Natural killer cell (primary cell): ENCODE data around the gene RNASE12. TPM values are rescaled to one million over a fixed set of nuclear protein-coding genes. Genes with fewer than 3 reads are reported as not detected.

ENCODE experiments used
- ATAC-seq, 3 donors: fragments of 150-1000 bp in 2 of 3; fragments of 200-7000 bp in 1 of 3; cut with Tn5 transposase; 1 replicate in 1 of 3; 2 replicates in 2 of 3; pipeline ENCODE4 v1.10.0; 2021; ENCODE audit warnings: mild to moderate bottlenecking in 2 of 3, moderate library complexity in 2 of 3
- DNase-seq, 2 donors: peaks; one replicate each; pipeline versions ENCODE4 v3.0.0 to v3.0.0-alpha.2; 2013 to 2021; ENCODE audit warnings: mixed read lengths in 1 of 2
- H3K27ac ChIP-seq: one replicate; pipeline ENCODE4 v1.5.1; 2013; ENCODE audit warnings: mild to moderate bottlenecking, low read length
- H3K27me3 ChIP-seq: one replicate; pipeline ENCODE4 v1.6.1; 2013; ENCODE audit warnings: low read length; ENCODE audit not compliant: control insufficient read depth, insufficient read depth
- H3K36me3 ChIP-seq: one replicate; pipeline ENCODE4 v1.6.1; 2013; ENCODE audit warnings: low read length; ENCODE audit not compliant: control insufficient read depth, insufficient read depth
- H3K4me1 ChIP-seq: one replicate; pipeline ENCODE4 v1.6.1; 2013; ENCODE audit warnings: low read length; ENCODE audit not compliant: control insufficient read depth, insufficient read depth
- H3K4me3 ChIP-seq: one replicate; pipeline ENCODE4 v1.5.1; 2013; ENCODE audit warnings: low read length
- H3K9me3 ChIP-seq: one replicate; pipeline ENCODE4 v1.6.1; 2013; ENCODE audit warnings: low read length; ENCODE audit not compliant: control insufficient read depth, insufficient read depth
- H3K27ac Mint-ChIP-seq, 2 donors: one replicate each; pipeline ENCODE4 v1.8.0; 2022; ENCODE audit warnings: mild to moderate bottlenecking in 2 of 2, mixed read lengths in 2 of 2, moderate library complexity in 1 of 2
- H3K27me3 Mint-ChIP-seq, 2 donors: one replicate each; pipeline ENCODE4 v1.8.0; 2022; ENCODE audit warnings: low read depth in 2 of 2, mixed read lengths in 2 of 2
- H3K36me3 Mint-ChIP-seq: one replicate; pipeline ENCODE4 v1.8.0; 2022; ENCODE audit warnings: mixed read lengths
- H3K4me1 Mint-ChIP-seq, 2 donors: one replicate each; pipeline ENCODE4 v1.8.0; 2022; ENCODE audit warnings: mixed read lengths in 2 of 2
- H3K4me3 Mint-ChIP-seq: one replicate; pipeline ENCODE4 v1.8.0; 2022; ENCODE audit warnings: mild to moderate bottlenecking, moderate library complexity, mixed read lengths
- H3K9me3 Mint-ChIP-seq, 2 donors: one replicate each; pipeline ENCODE4 v1.8.0; 2022; ENCODE audit warnings: mixed read lengths in 2 of 2
- CTCF ChIP-seq: fragments of 200-600 bp; IDR thresholded peaks from one replicate; pipeline ENCODE4 v1.8.0; 2022; ENCODE audit warnings: antibody characterized with exemption
- WGBS: methylation state at CpG from one replicate; pipeline ENCODE4 v1.1.7; 2013; ENCODE audit warnings: missing lambda C conversion rate; ENCODE audit not compliant: insufficient coverage; 5-methylcytosine and 5-hydroxymethylcytosine counted together
- intact Hi-C: fragments of 100-400 bp; cut with micrococcal nuclease; formaldehyde crosslinking; loops from one replicate; pipeline ENCODE4 v1.14.2; 2022
- total RNA-seq, 4 donors: library from RNA; stranded (reverse); fragments of 120-200 nt in 1 of 4; gene quantifications; one replicate each; pipeline versions ENCODE4 v1.2.3 to v1.2.4, GENCODE V29; 2013 to 2022

RNASE12 gene
- total RNA-seq, 3 donors from 2014 or later (not counting 1 experiment from before 2014, with no cell fraction given), result not detected

- no peaks in the 10 kb centered on the region for H3K36me3 Mint-ChIP-seq
These were observed 1.4 kb upstream of the RNASE12 start for GRCh38 chr14:20592574-20592973.

DNA sequence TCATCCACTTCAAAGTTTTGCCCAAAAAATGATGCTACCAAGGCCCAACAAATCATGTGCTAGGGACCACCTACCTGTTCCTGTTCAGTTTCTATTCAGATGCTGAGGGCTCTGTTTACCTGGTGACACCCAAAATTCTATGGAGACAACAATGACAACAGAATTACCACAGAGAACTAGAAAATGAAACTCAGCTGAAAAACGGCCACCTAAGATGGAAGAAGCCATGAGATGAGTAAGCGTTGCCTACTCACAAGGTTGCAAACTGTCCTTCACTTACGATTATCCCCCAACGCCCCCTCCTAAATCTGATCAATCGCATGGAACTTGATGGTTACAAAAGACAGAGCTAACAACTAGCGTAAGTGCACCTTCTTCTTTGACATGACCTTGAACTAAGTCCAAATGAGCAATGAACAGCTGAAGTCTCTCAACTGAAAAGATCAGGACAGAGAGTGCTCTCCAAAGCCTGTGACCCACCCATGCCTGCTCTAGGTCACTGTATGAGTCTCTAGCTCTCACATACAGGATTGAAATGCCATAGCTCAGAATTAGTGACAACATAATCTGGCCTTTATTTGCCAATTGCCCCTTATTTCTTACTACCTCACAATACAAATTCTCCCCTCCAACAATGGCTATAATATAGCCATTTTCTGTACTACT, 3.6 kb downstream of the RNASE12 start, which contains the start of gene RNASE11:
Gene RNASE11 (minus strand): TSS at position 513 of the 666 bp plus-strand sequence.
- Histone ChIP-seq H3K4me1 (no peaks in the 10 kb centered on the region), H3K9me3 (no peaks in the 10 kb centered on the region), H3K27me3 (no peaks in the 10 kb centered on the region), H3K27ac (no peak within 1 kb of the TSS), H3K4me3 (no peak within 1 kb of the TSS), H3K36me3 (no peaks in the 10 kb centered on the region)
- H3K4me3 Mint-ChIP-seq, result no peak within 1 kb of the TSS
- intact Hi-C loops, result no loop called here
- no peaks in the 10 kb centered on the region for H3K9me3 Mint-ChIP-seq
- TF ChIP-seq CTCF, result no peak
- ATAC-seq (no peak), DNase-seq (no peak)
- WGBS, result 83% methylated on average over 6 of the region's 6 CpGs
- H3K36me3 Mint-ChIP-seq, result no peaks in the 10 kb centered on the region
- H3K27me3 Mint-ChIP-seq, result peaks cover 21 to 52% of the 10 kb centered on the region in 2 donors
- H3K27ac Mint-ChIP-seq, result no peak within 1 kb of the TSS
- no peaks in the 10 kb centered on the region for H3K4me1 Mint-ChIP-seq

More at GRCh38 chr14:20592574-20592973, 1.4 kb upstream of the RNASE12 start:
- no peak overlapping the region for H3K4me3 ChIP-seq
- peaks cover 12 to 28% of the 10 kb centered on the region in 2 donors for H3K27me3 Mint-ChIP-seq
- H3K4me1 Mint-ChIP-seq, result no peaks in the 10 kb centered on the region
- no peak overlapping the region for H3K27ac ChIP-seq
- no peak overlapping the region for H3K4me3 Mint-ChIP-seq
- no peaks in the 10 kb centered on the region for H3K27me3 ChIP-seq
- DNase-seq, result no peak
- intact Hi-C loops, result no loop called here
- no peaks in the 10 kb centered on the region for H3K4me1 ChIP-seq
- ATAC-seq, result no peak
- WGBS, result 60% methylated on average over 1 of the region's 1 CpG
- no peaks in the 10 kb centered on the region for H3K9me3 ChIP-seq
- no peaks in the 10 kb centered on the region for H3K36me3 ChIP-seq
- H3K9me3 Mint-ChIP-seq, result no peaks in the 10 kb centered on the region
- no peak overlapping the region for H3K27ac Mint-ChIP-seq
- no peak for TF ChIP-seq CTCF

- no peak for TF ChIP-seq CTCF
- H3K4me3 ChIP-seq, result no peak overlapping the region
- Mint-ChIP-seq H3K27me3 (peaks cover 11 to 30% of the 10 kb centered on the region in 2 donors), H3K27ac (no peak overlapping the region), H3K36me3 (no peaks in the 10 kb centered on the region), H3K4me3 (no peak overlapping the region), H3K9me3 (no peaks in the 10 kb centered on the region), H3K4me1 (no peaks in the 10 kb centered on the region)
- intact Hi-C loops, result no loop called here
- no peak for ATAC-seq
- no peaks in the 10 kb centered on the region for H3K4me1 ChIP-seq
- 90% methylated on average over 5 of the region's 5 CpGs for WGBS
- H3K27ac ChIP-seq, result no peak overlapping the region
- no peak for DNase-seq
- H3K9me3 ChIP-seq, result no peaks in the 10 kb centered on the region
- H3K36me3 ChIP-seq, result no peaks in the 10 kb centered on the region
- H3K27me3 ChIP-seq, result no peaks in the 10 kb centered on the region
These were observed 7.3 kb downstream of the RNASE12 start for GRCh38 chr14:20583908-20584307.

GRCh38 chr14:20583142-20583541, 8.0 kb downstream of the RNASE12 start:
- no peak for DNase-seq
- Mint-ChIP-seq H3K4me3 (no peak overlapping the region), H3K27me3 (peaks cover 11 to 30% of the 10 kb centered on the region in 2 donors), H3K4me1 (no peaks in the 10 kb centered on the region), H3K36me3 (no peaks in the 10 kb centered on the region), H3K27ac (no peak overlapping the region), H3K9me3 (no peaks in the 10 kb centered on the region)
- H3K4me3 ChIP-seq, result no peak overlapping the region
- no peak overlapping the region for H3K27ac ChIP-seq
- ATAC-seq, result no peak
- intact Hi-C loops, result no loop called here
- no peak for TF ChIP-seq CTCF
- no peaks in the 10 kb centered on the region for H3K4me1 ChIP-seq
- H3K9me3 ChIP-seq, result no peaks in the 10 kb centered on the region
- no peaks in the 10 kb centered on the region for H3K27me3 ChIP-seq
- no peaks in the 10 kb centered on the region for H3K36me3 ChIP-seq
